HG02610 (cell line): ENCODE measurements around the gene CEP164.
"Not testable (repeated sequence)": the region's sequence is repeated elsewhere in the genome, so short reads cannot be mapped to it uniquely, and the experiment has no call there.

ENCODE experiments used
- ATAC-seq: cut with Tn5 transposase; IDR thresholded peaks from one replicate; pipeline ENCODE4 v1.9.1; 2021; ENCODE audit warnings: mild to moderate bottlenecking, moderate library complexity; ENCODE audit not compliant: unreplicated experiment

The CEP164 gene

DNA sequence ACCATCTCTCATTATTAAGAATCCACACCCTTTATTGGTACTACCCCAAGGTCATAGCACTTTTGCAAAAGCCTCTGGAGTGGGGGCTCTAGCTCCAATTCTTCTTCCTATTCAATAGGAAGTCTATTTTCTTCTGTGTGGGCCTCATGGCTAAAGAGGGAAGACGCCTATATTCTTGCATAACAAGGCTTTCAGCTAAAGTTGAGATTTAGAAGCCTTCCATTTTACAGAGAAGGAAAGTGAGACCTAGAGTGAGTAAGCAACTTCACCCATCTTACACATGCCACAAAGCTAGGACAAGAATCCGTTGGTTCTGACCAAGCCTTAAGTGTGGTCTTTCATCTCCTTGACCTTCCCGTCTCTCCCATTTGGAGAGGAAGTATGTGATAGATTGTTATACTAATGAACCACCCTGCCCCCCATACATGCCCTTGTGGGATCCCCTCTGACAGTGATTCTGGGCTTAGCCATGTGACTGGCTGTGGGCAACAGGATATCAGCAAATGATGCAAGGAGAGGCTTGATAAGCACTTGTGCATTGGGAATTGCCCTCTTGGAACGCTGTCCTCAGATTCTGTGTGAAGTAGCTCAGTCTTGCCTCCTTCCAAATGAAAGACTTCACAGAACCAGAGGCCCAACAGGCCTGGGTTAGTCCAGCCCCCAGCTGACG, 23.9 kb upstream of the CEP164 start:
- no peak for ATAC-seq

- no peak for ATAC-seq
These were observed 22.5 kb upstream of the CEP164 start for GRCh38 chr11:117305145-117305544.

DNA sequence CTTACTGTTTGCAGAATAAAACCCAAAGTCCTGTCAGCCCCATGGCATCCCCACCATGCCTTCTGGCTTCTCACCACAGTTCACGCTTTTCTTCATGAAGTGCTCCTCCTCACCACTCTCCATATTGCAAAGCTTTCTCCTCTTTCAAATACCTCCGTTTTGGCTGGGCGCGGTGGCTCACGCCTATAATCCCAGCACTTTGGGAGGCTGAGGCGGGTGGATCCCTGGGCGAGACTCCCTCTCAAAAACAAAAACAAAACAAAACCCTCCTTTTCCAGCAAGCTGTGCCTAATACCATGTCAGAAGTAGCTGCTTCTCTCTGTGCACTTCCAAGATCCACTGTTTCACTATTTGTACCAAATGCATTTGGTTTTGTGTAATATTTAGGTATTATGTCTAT, 18.3 kb upstream of the CEP164 start:
- no peak for ATAC-seq

DNA sequence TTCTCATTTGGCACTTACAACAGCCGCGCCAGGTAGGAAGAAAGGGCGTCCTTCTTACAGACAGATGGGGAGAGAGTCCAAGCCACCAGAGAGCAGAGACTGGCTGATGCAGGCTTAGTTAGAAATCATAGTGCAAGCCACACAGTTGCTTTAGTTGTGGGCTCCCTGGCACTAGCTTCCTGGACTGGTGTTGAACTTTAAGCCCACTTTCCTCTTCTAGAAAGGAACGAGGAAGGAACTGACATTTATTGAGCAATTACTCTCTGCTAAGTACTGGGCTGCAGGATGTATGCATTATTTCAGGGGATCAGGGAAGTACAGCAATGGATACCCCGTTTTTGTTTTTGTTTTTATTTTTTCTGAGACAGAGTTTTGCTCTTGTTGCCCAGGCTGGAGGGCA, 14.6 kb upstream of the CEP164 start:
- ATAC-seq = no peak

GRCh38 chr11:117313828-117314768, 13.6 kb upstream of the CEP164 start:
- ATAC-seq = no peak

GRCh38 chr11:117314840-117315239, 12.8 kb upstream of the CEP164 start:
- ATAC-seq = no peak

GRCh38 chr11:117315285-117316196, 12.1 kb upstream of the CEP164 start:
- no peak for ATAC-seq

GRCh38 chr11:117316197-117316961, 11.3 kb upstream of the CEP164 start, which contains the start of gene BACE1:
BACE1 (minus strand) TSS chr11:117316256; CDS start chr11:117315795, 461 bp downstream.
- ATAC-seq = no peak

DNA sequence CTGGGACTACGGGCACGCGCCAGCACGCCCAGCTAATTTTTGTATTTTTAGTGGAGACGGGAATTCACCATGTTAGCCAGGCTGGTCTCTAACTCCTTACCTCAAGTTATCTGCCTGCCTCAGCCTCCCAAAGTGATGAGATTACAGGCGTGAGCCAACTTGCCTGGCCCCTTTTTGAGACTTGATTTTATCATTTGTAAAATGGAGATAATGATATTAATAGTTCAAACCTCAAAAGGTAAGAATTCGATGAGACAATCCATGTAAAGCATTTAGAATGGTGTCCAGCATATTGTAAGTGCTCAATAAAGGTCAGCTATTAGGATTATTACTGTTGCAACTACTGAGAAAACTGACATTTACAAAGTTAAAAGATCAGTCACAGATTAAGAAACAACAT, 8.9 kb upstream of the CEP164 start:
- ATAC-seq = no peak

DNA sequence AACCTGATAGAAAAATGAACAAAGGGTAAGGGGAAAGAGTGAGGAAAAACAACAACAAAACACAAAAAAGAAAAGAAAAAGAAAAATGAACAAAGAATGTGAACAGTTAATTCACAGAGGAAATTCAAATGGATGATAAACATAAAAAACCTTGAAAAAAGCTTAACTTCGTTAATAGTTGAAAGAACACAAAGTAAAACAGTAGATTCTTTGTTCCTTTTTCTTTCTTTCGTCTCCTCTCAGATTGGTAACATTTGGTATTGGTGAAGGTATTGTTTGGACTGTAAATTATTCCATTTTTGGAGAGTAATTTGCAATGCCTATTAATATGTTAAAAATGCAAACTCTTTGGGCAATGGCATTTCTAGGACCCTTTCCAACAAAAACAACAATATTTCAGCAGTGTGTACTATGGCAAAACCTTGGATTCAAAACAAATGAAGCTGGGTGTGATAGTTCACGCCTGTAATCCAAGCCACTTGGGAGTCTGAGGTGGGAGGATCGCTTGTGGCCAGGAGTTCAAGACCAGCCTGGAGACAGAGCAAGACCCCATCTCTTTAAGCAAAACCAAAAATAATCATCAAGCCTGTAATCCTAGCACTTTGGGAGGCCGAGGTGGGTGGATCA, 8.3 kb upstream of the CEP164 start:
- ATAC-seq = no peak

- ATAC-seq = not testable (repeated sequence)
These were observed 443 bp upstream of the CEP164 start for GRCh38 chr11:117327255-117327566.

DNA sequence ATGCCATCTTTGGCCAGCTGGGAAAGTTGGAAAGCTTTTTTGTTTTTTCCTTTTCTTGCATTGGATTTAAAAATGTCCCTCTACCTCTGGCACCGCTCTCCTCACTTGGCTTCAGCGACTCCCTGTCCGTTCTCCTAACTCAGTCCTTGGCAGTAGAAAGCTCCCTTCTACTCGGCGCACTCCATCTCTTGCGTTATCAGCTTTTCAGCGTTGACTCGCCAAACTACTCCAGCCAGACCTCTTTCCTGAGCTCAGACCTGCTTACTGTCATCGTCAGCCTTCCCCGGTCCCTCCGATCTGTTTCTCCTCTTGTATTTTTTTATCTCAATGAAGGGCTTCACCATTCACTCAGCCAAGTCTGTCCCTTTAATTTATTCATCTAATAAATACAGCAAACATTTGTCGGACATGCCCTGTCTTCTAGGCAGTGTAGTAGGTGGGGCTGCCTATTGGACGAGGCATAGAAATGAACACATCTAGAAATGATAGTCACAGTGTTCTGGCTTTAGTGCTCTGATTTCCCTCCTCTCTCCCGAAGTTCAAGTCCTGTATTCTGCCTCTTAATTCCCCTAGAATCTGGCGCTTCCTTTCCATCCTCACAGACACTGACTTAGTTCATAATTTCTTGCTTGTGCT, 839 bp downstream of the CEP164 start:
- ATAC-seq = peak; percentile 1

- no peak for ATAC-seq
These were observed 5.2 kb downstream of the CEP164 start for GRCh38 chr11:117332843-117333242.

DNA sequence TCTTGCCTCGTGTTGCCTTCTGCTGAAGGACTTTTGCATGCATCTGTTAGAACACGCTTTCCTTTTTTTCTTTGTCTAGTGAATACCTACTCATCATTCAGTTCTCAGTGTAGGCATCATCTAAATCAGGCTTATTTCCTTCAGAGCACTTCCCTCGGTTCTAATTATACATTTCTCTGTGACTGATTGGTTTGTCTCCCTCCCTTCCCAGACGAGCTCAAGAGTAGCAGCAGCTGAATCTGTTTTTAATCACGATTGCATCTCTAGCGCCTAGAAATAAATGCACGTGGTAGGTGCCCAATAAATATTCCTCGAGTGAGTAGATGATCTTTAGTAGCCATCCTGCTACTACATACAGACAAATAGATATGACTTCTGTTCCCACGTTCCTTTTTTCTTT, 6.3 kb downstream of the CEP164 start:
- no peak for ATAC-seq

DNA sequence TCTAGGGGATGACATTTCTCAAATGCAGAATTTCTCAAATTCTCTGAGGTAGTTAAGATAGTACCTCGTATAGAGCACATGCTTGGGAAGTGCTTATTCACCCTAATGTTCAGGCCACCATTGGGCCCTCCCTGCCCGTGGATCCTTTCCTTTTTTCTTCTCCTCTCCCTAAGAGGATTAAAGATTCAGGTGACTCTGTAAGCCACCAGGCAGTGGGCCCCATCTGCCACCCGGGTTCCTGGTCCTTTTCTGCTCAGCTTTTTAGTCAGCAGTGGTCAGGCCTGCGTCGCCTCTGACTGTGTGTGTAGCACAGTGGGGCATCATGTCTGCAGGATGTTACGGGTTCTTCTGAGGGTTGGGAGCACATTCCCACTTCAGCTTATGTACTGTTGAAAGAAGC, 7.2 kb downstream of the CEP164 start:
- ATAC-seq = no peak

GRCh38 chr11:117335399-117335798, 7.7 kb downstream of the CEP164 start:
- ATAC-seq = no peak

DNA sequence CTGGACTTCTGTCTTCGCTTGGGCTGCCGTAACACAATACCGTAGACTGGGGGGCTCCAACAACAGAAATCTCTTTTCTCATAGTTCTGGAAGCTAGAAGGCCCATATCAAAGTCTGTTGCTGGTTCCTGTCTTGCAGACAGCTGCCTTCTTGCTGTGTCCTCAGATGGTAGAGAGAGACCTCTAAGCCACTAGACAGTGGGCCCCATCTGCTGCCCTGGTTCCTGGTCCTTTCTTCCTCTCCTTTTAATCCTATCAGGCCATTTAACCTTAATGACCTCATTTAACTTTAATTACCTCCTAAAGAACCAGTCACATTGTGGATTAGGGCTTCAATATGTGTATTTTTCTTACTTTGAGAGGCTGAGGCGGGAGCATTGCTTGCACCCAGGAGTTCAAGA, 9.4 kb downstream of the CEP164 start:
- no peak for ATAC-seq

- no peak for ATAC-seq
These were observed 17.4 kb downstream of the CEP164 start for GRCh38 chr11:117345039-117345438.

- ATAC-seq = no peak
These were observed 26.9 kb downstream of the CEP164 start for GRCh38 chr11:117354550-117354949.
